HL-60 (cell line): ENCODE results near the gene PRRT1B.

Experiments
- DNase-seq, 2 experiments: peaks; one replicate each; pipeline ENCODE4 v3.0.0-alpha.2; 2010 to 2020; ENCODE audit warnings: low read depth in 1 of 2, low spot score in 1 of 2
- H3K27ac ChIP-seq: fragments of 250-450 bp; sonication (Bioruptor Pico); replicated peaks from 2 replicates; pipeline ENCODE4 v1.5.1; 2020; ENCODE audit warnings: mild to moderate bottlenecking, moderate library complexity
- H3K27me3 ChIP-seq: fragments of 250-450 bp; sonication (Bioruptor Pico); 2 replicates; pipeline ENCODE4 v1.5.1; 2021; ENCODE audit warnings: mild to moderate bottlenecking, moderate library complexity; ENCODE audit not compliant: insufficient read depth, poor library complexity, severe bottlenecking
- H3K4me3 ChIP-seq: replicated peaks from 2 replicates; pipeline ENCODE4 v1.5.1; 2011; ENCODE audit warnings: mild to moderate bottlenecking, control low read depth, low read length; ENCODE audit not compliant: insufficient read depth
- GABPA ChIP-seq: IDR thresholded peaks from 2 replicates; pipeline ENCODE4 v1.6.1; 2012; ENCODE audit warnings: low read depth
- POLR2AphosphoS5 ChIP-seq: IDR thresholded peaks from 2 replicates; pipeline ENCODE4 v1.6.1; 2012; ENCODE audit warnings: low read depth
- REST ChIP-seq: IDR thresholded peaks from 2 replicates; pipeline ENCODE4 v1.6.1; 2012; ENCODE audit warnings: low read depth; ENCODE audit not compliant: insufficient replicate concordance
- SPI1 ChIP-seq: IDR thresholded peaks from 2 replicates; pipeline ENCODE4 v1.6.1; 2012; ENCODE audit warnings: low read depth, mild to moderate bottlenecking, borderline replicate concordance
- TF ChIP-seq, protein P1 (sequence below): IDR thresholded peaks from one replicate; pipeline ENCODE4 v1.5.1; 2011; ENCODE audit warnings: low read length, control low read depth, inconsistent platforms; ENCODE audit not compliant: insufficient read depth

Gene PRRT1B

DNA sequence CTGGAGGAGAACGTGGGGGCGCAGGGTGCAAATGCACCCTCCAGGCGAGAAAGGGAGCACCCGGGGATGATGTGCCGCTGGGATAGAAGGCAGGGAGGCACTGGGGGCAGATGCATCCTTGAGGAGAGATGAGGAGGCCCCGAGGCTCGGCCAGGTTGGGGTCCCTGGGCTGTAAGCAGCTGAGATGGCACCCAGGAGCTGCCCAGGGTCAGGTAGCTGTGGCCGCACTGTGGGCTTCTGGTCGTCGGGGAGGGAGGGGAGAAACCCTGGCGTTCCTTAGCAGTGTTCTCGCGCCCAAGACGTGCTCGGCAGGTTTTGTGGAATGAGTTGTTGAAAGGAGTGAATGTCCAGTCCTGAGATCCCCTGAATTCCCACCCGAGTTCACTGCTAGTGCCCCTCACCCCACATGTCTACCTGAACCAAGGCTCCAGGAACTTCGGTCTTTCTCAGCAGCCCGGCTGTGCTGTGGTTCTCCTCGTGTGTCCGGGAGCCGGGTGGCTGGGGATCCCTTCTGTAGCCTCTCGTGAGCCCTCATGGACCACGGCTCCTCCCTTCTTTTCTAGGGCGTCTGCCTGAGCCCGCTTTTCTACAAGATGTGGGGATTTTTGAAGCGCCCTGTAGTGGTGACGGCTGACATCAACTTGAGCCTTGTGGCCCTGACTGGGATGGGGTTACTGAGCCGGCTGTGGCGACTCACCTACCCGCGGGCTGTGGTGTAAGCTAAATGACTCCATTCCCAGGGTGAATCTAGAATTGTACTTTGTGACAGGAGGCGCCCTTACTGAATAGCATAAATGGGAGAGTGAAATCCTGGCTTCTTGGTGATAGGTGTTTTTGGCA is 41.5 kb upstream of the PRRT1B start:
- Histone ChIP-seq H3K27me3 (no peaks in the 10 kb centered on the region), H3K4me3 (peak overlapping the region; percentile 84), H3K27ac (no peak overlapping the region)
- TF ChIP-seq, protein P1, sequence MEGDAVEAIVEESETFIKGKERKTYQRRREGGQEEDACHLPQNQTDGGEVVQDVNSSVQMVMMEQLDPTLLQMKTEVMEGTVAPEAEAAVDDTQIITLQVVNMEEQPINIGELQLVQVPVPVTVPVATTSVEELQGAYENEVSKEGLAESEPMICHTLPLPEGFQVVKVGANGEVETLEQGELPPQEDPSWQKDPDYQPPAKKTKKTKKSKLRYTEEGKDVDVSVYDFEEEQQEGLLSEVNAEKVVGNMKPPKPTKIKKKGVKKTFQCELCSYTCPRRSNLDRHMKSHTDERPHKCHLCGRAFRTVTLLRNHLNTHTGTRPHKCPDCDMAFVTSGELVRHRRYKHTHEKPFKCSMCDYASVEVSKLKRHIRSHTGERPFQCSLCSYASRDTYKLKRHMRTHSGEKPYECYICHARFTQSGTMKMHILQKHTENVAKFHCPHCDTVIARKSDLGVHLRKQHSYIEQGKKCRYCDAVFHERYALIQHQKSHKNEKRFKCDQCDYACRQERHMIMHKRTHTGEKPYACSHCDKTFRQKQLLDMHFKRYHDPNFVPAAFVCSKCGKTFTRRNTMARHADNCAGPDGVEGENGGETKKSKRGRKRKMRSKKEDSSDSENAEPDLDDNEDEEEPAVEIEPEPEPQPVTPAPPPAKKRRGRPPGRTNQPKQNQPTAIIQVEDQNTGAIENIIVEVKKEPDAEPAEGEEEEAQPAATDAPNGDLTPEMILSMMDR, result no peak
- TF ChIP-seq REST (no peak), GABPA (no peak), POLR2AphosphoS5 (no peak), SPI1 (no peak)
- DNase-seq, result peak in 1 of 2 experiments; percentile 51

DNA sequence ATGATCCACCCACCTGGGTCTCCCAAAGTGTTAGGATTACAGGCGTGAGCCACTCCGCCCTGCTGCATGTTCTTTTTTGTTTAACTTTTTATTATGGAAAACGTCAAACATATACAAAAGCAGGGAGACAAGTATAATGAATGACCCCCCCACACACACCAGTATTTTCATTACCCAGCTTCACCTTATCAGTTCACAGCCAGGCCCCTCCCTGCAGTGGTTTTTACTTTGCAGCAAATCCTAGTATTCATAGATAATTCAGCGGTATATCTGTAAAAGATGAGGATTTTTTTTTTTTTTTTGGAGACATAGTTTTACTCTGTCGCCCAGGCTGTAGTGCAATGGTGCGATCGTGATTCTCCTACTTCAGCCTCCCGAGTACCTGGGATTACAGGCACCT is 40.3 kb upstream of the PRRT1B start:
- TF ChIP-seq, protein P1, result no peak
- TF ChIP-seq SPI1, result no peak
- no peak for TF ChIP-seq POLR2AphosphoS5
- TF ChIP-seq REST, result no peak
- TF ChIP-seq GABPA, result no peak
- no peak overlapping the region for H3K4me3 ChIP-seq
- no peak overlapping the region for H3K27ac ChIP-seq
- DNase-seq, result no peak
- H3K27me3 ChIP-seq, result no peaks in the 10 kb centered on the region

- TF ChIP-seq POLR2AphosphoS5 (no peak), REST (no peak), SPI1 (no peak), GABPA (no peak)
- TF ChIP-seq, protein P1, result no peak
- no peak overlapping the region for H3K27ac ChIP-seq
- no peak for DNase-seq
Measured at GRCh38 chr9:131511416-131511815, 33.9 kb upstream of the PRRT1B start.

More at GRCh38 chr9:131511416-131511815, 33.9 kb upstream of the PRRT1B start:
- H3K4me3 ChIP-seq, result no peak overlapping the region
- H3K27me3 ChIP-seq, result no peaks in the 10 kb centered on the region
